BJ (cell line): ENCODE measurements around the gene LST1. TPM values are rescaled to one million over a fixed set of nuclear protein-coding genes. Genes with fewer than 3 reads are reported as not detected.

Source experiments
- CTCF ChIA-PET: fragments of 350-600 bp; formaldehyde crosslinking; extraction: SDS; loops from one replicate; lab custom pipeline; 2021; ENCODE audit warnings: antibody characterized with exemption, inconsistent platforms; lab: Yijun Ruan, JAX
- POLR2A ChIA-PET: fragments of 300-600 bp; sonication (Branson Sonifier 250); formaldehyde crosslinking; extraction: SDS; loops from one replicate; lab custom pipeline; 2021; ENCODE audit warnings: antibody characterized with exemption; lab: Charles Lee
- DNase-seq: peaks from one replicate; pipeline ENCODE4 v3.0.0-alpha.2; 2011; ENCODE audit warnings: low read depth
- H3K27me3 ChIP-seq: 2 replicates; pipeline ENCODE4 v1.6.0; 2011; ENCODE audit warnings: low read length; ENCODE audit not compliant: control insufficient read depth, insufficient read depth
- H3K36me3 ChIP-seq: 2 replicates; pipeline ENCODE4 v1.5.1; 2011; ENCODE audit warnings: low read length; ENCODE audit not compliant: control insufficient read depth, insufficient read depth
- H3K4me3 ChIP-seq: 2 replicates; pipeline ENCODE4 v1.5.1; 2011; ENCODE audit warnings: low read depth, mild to moderate bottlenecking, control low read depth, low read length
- polyA plus RNA-seq: library from polyadenylated mRNA; depleted of rRNA; stranded (reverse); fragments of >200 nt; gene quantifications from 2 replicates; pipeline ENCODE4 v1.2.3, GENCODE V29; 2011
- TF ChIP-seq, protein P1 (sequence below): IDR thresholded peaks from 2 replicates; pipeline ENCODE4 v1.5.1; 2011; ENCODE audit warnings: low read depth, mild to moderate bottlenecking, control low read depth, inconsistent platforms, low read length, moderate library complexity; ENCODE audit not compliant: insufficient read depth

Gene LST1
- polyA plus RNA-seq, 1 experiment: 0.42 TPM

DNA sequence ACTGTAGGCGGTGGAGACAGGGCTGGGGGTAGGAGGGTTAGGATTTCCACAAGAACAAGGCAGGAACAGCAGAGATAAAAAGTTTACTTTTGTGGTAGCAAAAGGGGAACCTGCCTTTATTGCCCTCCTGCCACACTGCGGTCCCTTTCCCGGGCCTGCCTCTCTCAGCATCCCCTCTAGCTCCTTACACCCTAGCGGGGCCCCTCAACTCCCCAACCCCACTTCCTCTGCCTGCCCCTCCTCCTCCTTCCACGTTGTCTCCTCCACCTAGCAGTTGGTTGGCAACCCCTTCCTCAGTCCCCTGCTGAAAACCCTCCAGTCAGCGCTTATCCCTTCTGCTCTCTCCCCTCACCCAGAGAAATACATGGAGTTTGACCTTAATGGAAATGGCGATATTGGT, 29.7 kb downstream of the LST1 start:
- Histone ChIP-seq H3K4me3 (no peak overlapping the region), H3K27me3 (no peaks in the 10 kb centered on the region), H3K36me3 (no peaks in the 10 kb centered on the region)
- DNase-seq: no peak
- ChIA-PET POLR2A (no interaction called here), CTCF (interaction anchor here (0.7 to 2.2 kb wide), 3 partner anchors 17 to 34 kb away, joined by 3 to 11 read pairs (median 5); no protein-coding TSS in a partner anchor)
- TF ChIP-seq, protein P1, sequence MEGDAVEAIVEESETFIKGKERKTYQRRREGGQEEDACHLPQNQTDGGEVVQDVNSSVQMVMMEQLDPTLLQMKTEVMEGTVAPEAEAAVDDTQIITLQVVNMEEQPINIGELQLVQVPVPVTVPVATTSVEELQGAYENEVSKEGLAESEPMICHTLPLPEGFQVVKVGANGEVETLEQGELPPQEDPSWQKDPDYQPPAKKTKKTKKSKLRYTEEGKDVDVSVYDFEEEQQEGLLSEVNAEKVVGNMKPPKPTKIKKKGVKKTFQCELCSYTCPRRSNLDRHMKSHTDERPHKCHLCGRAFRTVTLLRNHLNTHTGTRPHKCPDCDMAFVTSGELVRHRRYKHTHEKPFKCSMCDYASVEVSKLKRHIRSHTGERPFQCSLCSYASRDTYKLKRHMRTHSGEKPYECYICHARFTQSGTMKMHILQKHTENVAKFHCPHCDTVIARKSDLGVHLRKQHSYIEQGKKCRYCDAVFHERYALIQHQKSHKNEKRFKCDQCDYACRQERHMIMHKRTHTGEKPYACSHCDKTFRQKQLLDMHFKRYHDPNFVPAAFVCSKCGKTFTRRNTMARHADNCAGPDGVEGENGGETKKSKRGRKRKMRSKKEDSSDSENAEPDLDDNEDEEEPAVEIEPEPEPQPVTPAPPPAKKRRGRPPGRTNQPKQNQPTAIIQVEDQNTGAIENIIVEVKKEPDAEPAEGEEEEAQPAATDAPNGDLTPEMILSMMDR: no peak

DNA sequence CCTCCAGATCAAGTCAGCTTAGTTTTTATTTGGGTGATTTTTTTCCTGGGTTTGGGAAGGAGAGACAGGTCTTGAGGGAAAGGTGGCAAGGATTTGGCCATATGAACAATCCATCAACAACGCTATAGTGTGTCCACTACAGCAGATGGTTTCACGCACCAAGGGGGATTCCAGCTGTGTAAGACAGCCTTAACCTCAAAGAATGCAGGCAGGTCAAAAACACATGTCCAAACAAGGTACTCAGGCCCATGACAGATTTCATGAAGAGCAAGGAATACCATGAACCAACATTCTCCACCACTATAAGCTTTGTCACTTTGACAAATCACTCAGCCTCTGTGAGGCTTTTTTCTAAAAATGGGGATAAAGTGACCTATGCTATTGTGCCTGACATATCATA, 30.9 kb downstream of the LST1 start:
- no peaks in the 10 kb centered on the region for H3K36me3 ChIP-seq
- POLR2A ChIA-PET: interaction anchor here (0.6 kb wide), 1 partner anchor 15 kb away, joined by 4 read pairs; no protein-coding TSS in a partner anchor
- DNase-seq: no peak
- H3K4me3 ChIP-seq: no peak overlapping the region
- CTCF ChIA-PET: interaction anchor here (1.1 to 2.2 kb wide), 3 partner anchors 10 to 36 kb away, joined by 4 to 11 read pairs (median 4); no protein-coding TSS in a partner anchor
- H3K27me3 ChIP-seq: no peaks in the 10 kb centered on the region
- TF ChIP-seq, protein P1: no peak

DNA sequence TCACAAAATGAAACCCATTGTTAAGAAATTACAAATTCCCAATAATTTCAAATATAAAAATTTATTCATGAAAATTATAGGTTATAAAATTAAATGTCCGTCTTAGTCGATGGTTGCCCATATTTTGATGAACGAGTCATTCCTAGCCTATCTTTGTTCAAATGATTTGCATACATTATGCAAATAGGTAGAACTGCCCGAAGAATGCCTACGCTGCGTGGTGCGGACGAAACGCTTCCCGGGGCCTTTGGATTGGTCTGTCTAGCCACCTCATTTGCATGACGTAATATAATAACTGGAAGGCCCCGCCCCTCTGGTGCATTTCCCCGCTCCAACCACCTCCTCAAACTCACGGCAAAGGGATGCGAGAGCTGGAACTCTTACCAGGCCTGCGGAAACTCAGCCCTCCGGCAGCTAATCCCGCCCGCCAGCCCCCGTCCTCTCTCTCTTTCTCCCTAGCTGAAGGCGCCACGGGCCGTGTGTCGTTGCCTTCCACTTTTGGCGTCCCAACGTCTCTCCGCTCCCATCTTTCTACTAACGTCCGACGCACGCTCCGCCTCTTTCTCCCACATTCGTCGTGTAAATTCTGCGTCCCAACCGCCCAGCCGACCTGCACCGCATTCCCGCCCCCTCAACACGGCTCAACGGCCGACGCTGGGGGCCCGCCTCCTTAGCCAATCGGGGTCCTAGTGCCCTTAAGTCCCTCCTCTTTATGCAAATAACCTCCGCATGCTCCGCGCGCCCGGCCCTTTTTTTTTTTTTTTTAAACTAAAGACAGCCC, 33.9 kb downstream of the LST1 start:
- TF ChIP-seq, protein P1: no peak
- Histone ChIP-seq H3K36me3 (peaks cover 10% of the 10 kb centered on the region), H3K4me3 (peak overlapping the region; percentile 64), H3K27me3 (no peaks in the 10 kb centered on the region)
- ChIA-PET CTCF (interaction anchor here (3.6 kb wide), 1 partner anchor 22 kb away, joined by 18 read pairs; no protein-coding TSS in a partner anchor), POLR2A (no interaction called here)
- DNase-seq: peak; percentile 97

DNA sequence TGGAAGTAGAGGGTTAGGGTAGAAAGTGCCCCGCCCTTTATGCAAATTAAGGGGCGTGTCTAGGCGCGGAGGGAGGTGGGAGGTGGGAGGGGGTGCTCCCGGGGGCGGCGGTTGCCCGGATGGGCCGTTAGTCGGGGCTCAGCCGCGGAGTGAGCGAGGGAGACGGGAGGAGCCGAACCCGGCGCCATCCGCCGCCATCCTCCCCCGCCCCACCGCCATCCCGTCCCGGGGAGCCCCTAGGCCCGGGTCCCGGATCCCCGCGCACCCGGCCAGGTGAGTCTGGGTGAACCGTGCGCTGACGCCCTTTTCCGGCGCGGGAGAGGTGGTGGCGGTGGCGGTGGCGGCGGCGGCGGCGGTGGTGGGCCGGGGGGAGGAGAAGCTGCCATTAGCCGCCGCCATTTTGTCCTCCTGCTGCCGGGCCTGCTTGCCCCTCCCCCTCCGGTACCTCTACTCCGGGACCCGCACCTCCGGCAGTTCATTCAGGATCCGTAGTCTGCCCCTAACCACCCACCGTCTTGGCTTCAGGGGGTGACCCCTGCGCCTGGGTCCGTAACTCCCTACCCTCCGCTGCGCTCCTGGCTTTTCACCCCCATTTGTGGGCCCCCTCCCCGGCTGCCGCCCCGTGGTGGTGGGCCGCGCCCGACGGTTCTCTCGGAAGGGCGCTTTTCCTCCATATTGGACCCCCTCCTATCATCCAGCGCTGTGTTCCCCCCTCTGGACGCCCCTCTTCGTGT, 34.7 kb downstream of the LST1 start, which contains the start of gene PRRC2A:
PRRC2A (plus strand) TSS at position 130 of the 734 bp plus-strand sequence. CDS start 2,075 bp downstream, outside the sequence.
- H3K4me3 ChIP-seq: peak within 1 kb of the TSS; percentile 67
- no peak for DNase-seq
- POLR2A ChIA-PET: no interaction called here
- H3K36me3 ChIP-seq: peaks cover 18% of the 10 kb centered on the region
- H3K27me3 ChIP-seq: no peaks in the 10 kb centered on the region
- TF ChIP-seq, protein P1: no peak
- CTCF ChIA-PET: interaction anchor here (3.6 kb wide), 1 partner anchor 22 kb away, joined by 18 read pairs; no protein-coding TSS in a partner anchor
